Measurements from ENCODE around the gene MOK. TPM values are rescaled to one million over a fixed set of nuclear protein-coding genes. Genes with fewer than 3 reads are reported as not detected.

Gene MOK
- total RNA-seq, 1 experiment from 2014 or later: 2.8 TPM

GRCh38 chr14:102319351-102320032, 14.5 kb upstream of the MOK start, which contains the start of gene ZNF839:
ZNF839 (plus strand) TSS chr14:102319746; CDS start chr14:102319766, 20 bp downstream.
- peaks cover 41 to 47% of the 10 kb centered on the region in 2 experiments for H3K4me1 Mint-ChIP-seq
- Histone ChIP-seq H2AFZ (ENCODE audit: low read length) (peak within 1 kb of the TSS; percentile 74), H3K18ac (ENCODE audit: insufficient read length, low read depth, low read length) (peak within 1 kb of the TSS; percentile 62), H4K5ac (ENCODE audit: insufficient read length, low read depth, low read length) (no peak within 1 kb of the TSS), H3K4ac (ENCODE audit: low read depth, low read length) (no peak within 1 kb of the TSS), H3K23ac (ENCODE audit: insufficient read length, low read depth, low read length) (no peak within 1 kb of the TSS), H3K27ac (ENCODE audit: insufficient read length, low read depth, low read length) (no peak within 1 kb of the TSS), H2BK15ac (ENCODE audit: low read depth, low read length) (no peak within 1 kb of the TSS), H4K20me1 (ENCODE audit: control insufficient read depth, insufficient read depth, insufficient read length) (no peaks in the 10 kb centered on the region), H3K79me1 (ENCODE audit: insufficient read depth, low read depth, low read length, poor library complexity, severe bottlenecking) (no peaks in the 10 kb centered on the region), H3K14ac (ENCODE audit: insufficient read depth, low read length) (peak within 1 kb of the TSS; percentile 66; the same call in 1 of the 2 replicates), H3K4me2 (ENCODE audit: insufficient read depth, insufficient read length, low read length) (peak within 1 kb of the TSS; percentile 76), H3K79me2 (ENCODE audit: insufficient read depth, low read length) (no peaks in the 10 kb centered on the region), H2BK120ac (ENCODE audit: low read depth, low read length, poor library complexity, severe bottlenecking) (no peak within 1 kb of the TSS), H3K4me1 (ENCODE audit: insufficient read depth, low read length) (no peaks in the 10 kb centered on the region; the same call in 1 of the 2 replicates), H3K23me2 (ENCODE audit: insufficient read length, low read depth, low read length, poor library complexity, severe bottlenecking) (peaks cover 17% of the 10 kb centered on the region), H2BK20ac (ENCODE audit: low read depth, low read length, poor library complexity, severe bottlenecking) (no peak within 1 kb of the TSS), H3K27me3 (ENCODE audit: insufficient read depth, low read length) (no peaks in the 10 kb centered on the region; the same call in 1 of the 2 replicates), H3K9ac (ENCODE audit: extremely low read depth, insufficient read length, low read length) (peak within 1 kb of the TSS; percentile 56), H4K8ac (replicated peaks; ENCODE audit: insufficient read length, low read depth, low read length) (no peak within 1 kb of the TSS), H3K9me3 (ENCODE audit: control insufficient read depth, low read depth, low read length) (no peaks in the 10 kb centered on the region), H2AK5ac (ENCODE audit: insufficient read length, low read length) (no peak within 1 kb of the TSS), H4K91ac (ENCODE audit: insufficient read length, low read depth, low read length) (peak within 1 kb of the TSS; percentile 20), H2BK12ac (ENCODE audit: insufficient read length, low read depth, low read length) (peak within 1 kb of the TSS; percentile 18), H3K56ac (ENCODE audit: insufficient read length, low read depth, low read length) (no peak within 1 kb of the TSS), H2BK5ac (ENCODE audit: insufficient read length, low read length) (no peak within 1 kb of the TSS), H3T11ph (ENCODE audit: low read length) (no peak within 1 kb of the TSS)
- H3K27ac Mint-ChIP-seq: peak within 1 kb of the TSS; percentile 55 to 98 (median 92); a peak in 5 of 7 replicates
- peaks cover 24% of the 10 kb centered on the region for H3K27me3 Mint-ChIP-seq (ENCODE audit: low read depth)
- WGBS (ENCODE audit: extremely low coverage, insufficient read length, low lambda C conversion rate): no CpG with 5 or more reads among the region's 71 CpGs
- peak within 1 kb of the TSS; percentile 88 to 94 for H3K4me3 Mint-ChIP-seq
- peak; percentile 90 for DNase-seq
- TF ChIP-seq, protein P1, sequence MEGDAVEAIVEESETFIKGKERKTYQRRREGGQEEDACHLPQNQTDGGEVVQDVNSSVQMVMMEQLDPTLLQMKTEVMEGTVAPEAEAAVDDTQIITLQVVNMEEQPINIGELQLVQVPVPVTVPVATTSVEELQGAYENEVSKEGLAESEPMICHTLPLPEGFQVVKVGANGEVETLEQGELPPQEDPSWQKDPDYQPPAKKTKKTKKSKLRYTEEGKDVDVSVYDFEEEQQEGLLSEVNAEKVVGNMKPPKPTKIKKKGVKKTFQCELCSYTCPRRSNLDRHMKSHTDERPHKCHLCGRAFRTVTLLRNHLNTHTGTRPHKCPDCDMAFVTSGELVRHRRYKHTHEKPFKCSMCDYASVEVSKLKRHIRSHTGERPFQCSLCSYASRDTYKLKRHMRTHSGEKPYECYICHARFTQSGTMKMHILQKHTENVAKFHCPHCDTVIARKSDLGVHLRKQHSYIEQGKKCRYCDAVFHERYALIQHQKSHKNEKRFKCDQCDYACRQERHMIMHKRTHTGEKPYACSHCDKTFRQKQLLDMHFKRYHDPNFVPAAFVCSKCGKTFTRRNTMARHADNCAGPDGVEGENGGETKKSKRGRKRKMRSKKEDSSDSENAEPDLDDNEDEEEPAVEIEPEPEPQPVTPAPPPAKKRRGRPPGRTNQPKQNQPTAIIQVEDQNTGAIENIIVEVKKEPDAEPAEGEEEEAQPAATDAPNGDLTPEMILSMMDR (conservative IDR thresholded peaks at IDR 0.05): no peak
- no peaks in the 10 kb centered on the region; a peak in 1 of 5 replicates for H3K9me3 Mint-ChIP-seq
- no peaks in the 10 kb centered on the region; a peak in 2 of 7 replicates for H3K36me3 Mint-ChIP-seq (ENCODE audit: insufficient read depth in 1 of 3, low read depth in 3 of 3)

Measured in H9 (cell line).